T47D (cell line): ENCODE results near the gene COMT.

ENCODE experiments used
- DNase-seq, 2 experiments: peaks; one replicate each; pipeline versions ENCODE4 v3.0.0 to v3.0.0-alpha.2; 2011 to 2012; ENCODE audit warnings: low read depth in 1 of 2, low spot score in 1 of 2
- JUND ChIP-seq: IDR thresholded peaks from 2 replicates; pipeline ENCODE4 v1.6.1; 2012; ENCODE audit warnings: low read depth
- in situ Hi-C: cut with HindIII; loops from 2 replicates; pipeline ENCODE4 v1.10.0; 2016; ENCODE audit warnings: low sequenced_read_pairs, low pct_unique_long_range_greater_than_20kb

COMT gene

GRCh38 chr22:19940536-19941364, 822 bp upstream of the COMT start:
- in situ Hi-C loops = no loop called here
- no peak for TF ChIP-seq JUND
- DNase-seq = no peak

GRCh38 chr22:19942157-19943081, 847 bp downstream of the COMT start:
- no peak for TF ChIP-seq JUND
- in situ Hi-C loops = no loop called here

GRCh38 chr22:19943082-19944026, 1.8 kb downstream of the COMT start:
- in situ Hi-C loops = no loop called here
- peak in 1 of 2 experiments; percentile 44 for DNase-seq
- peak; percentile 47; the same call in 1 of the 2 replicates for TF ChIP-seq JUND

More at GRCh38 chr22:19942157-19943081, 847 bp downstream of the COMT start:
- DNase-seq = no peak

GRCh38 chr22:19948057-19948760, 6.6 kb downstream of the COMT start:
- no peak for DNase-seq
- in situ Hi-C loops = no loop called here
- TF ChIP-seq JUND = no peak

- no peak for DNase-seq
These were observed 9.8 kb downstream of the COMT start for GRCh38 chr22:19951346-19951745.

DNA sequence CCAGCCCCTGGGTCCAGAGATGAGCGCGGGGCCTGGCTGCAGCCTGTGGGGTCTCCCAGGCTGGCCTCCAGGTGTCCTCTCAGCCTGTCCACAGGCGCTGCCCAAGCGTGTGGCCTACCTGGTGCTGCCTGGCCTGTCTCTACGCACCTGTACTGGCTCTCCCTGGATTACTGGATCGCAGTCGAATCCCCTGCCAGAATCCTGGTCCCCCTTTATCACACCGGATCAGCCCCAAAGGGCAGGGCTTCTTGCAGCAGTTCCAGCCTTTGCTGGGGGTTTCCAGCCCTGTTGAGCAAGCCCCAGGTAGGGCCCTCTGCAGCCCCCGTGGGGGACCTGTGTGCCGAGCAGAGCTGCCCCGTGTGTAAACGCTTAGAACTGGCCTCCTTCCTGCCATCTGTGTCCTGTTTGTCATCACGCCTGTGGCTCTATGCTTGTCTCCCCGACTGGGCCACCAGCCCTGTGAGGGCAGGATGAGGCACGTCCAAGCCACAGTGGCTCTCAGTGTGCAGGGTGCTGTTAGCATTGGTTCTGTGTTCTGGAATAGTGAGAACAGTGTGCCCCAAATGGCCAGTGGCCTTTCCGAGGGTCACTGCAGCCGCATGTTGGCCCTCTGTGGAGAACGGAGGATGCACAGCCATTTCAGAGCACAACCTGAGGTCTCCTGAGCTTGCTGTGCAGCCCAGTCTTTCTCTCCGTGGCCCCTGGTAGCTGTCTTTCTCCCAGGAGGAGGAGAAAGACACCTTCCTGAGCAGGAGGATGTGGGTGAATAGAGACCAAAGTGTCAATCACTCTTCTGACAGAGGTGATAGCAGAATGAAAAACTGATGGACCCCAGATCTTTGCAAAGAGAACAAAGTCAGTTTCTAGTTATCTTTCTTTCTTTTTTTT, 13.9 kb downstream of the COMT start:
- no peak for TF ChIP-seq JUND
- no peak for DNase-seq
- in situ Hi-C loops = no loop called here

More at GRCh38 chr22:19951346-19951745, 9.8 kb downstream of the COMT start:
- in situ Hi-C loops = no loop called here
- TF ChIP-seq JUND = no peak

GRCh38 chr22:19957445-19957844, 15.9 kb downstream of the COMT start:
- DNase-seq = no peak
- in situ Hi-C loops = no loop called here
- no peak for TF ChIP-seq JUND

- TF ChIP-seq JUND = no peak
- DNase-seq = no peak
- in situ Hi-C loops = no loop called here
These were observed 16.8 kb downstream of the COMT start for GRCh38 chr22:19958083-19959042.

DNA sequence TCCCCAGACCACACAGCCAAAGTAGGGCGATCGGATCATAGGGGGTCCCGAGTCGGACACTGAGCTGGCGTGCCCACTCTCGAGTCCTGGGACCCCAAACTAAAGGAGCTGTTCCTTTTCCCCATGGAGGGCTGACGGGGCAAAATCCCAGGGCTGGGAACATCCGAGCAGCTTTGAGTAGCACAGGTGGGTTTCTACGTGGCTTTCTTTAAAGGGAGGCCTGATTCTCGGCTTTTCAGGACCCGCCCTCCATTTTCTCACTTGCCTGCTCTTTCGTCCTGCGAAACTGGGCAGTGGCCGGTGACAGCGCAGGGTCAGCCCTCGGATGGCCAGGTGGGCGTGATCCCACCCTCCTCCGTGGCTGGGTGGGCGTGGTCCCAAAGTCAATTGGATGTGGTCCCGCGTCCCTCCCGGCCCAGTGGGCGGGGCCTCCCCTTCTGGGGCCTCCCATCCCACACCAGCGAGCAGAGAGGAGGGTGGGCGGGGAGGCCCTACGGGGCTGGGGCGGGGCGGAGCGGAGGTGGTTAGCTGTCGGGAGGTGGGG, 17.5 kb downstream of the COMT start:
- DNase-seq = peak; percentile 57 to 93
- TF ChIP-seq JUND = no peak
- in situ Hi-C loops = no loop called here
